ENCODE data around the gene FER. TPM values are rescaled to one million over a fixed set of nuclear protein-coding genes. Genes with fewer than 3 reads are reported as not detected.

The FER gene
- polyA plus RNA-seq, 1 of the 3 experiments (the other 2 are of a cell fraction) = 1.8 TPM

GRCh38 chr5:109177227-109177626 is 429.5 kb downstream of the FER start:
- CTCF ChIA-PET = no interaction called here
- no peaks in the 10 kb centered on the region for H3K4me1 ChIP-seq (ENCODE audit: control insufficient read depth in 1 of 2, insufficient read depth in 2 of 2, low read depth in 1 of 2, low read length in 1 of 2)
- DNase-seq = no peak
- H3K79me2 ChIP-seq (ENCODE audit: insufficient read depth) = no peaks in the 10 kb centered on the region
- no peak overlapping the region for H3K4me3 ChIP-seq (ENCODE audit: low read depth in 2 of 2, low read length in 1 of 2)
- H4K20me1 ChIP-seq (ENCODE audit: insufficient read depth) = no peaks in the 10 kb centered on the region
- no peaks in the 10 kb centered on the region for H3K9me3 ChIP-seq
- TF ChIP-seq, protein P1, sequence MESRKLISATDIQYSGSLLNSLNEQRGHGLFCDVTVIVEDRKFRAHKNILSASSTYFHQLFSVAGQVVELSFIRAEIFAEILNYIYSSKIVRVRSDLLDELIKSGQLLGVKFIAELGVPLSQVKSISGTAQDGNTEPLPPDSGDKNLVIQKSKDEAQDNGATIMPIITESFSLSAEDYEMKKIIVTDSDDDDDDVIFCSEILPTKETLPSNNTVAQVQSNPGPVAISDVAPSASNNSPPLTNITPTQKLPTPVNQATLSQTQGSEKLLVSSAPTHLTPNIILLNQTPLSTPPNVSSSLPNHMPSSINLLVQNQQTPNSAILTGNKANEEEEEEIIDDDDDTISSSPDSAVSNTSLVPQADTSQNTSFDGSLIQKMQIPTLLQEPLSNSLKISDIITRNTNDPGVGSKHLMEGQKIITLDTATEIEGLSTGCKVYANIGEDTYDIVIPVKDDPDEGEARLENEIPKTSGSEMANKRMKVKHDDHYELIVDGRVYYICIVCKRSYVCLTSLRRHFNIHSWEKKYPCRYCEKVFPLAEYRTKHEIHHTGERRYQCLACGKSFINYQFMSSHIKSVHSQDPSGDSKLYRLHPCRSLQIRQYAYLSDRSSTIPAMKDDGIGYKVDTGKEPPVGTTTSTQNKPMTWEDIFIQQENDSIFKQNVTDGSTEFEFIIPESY (IDR thresholded peaks at IDR 0.05; ENCODE audit: borderline replicate concordance, low read depth) = no peak
- no peaks in the 10 kb centered on the region for H3K9me2 ChIP-seq
- peaks cover 0 to 5% of the 10 kb centered on the region in 2 experiments for H3K36me3 ChIP-seq (replicated peaks in 1 of 2; ENCODE audit: control insufficient read depth in 1 of 2, insufficient read depth in 2 of 2, low read length in 1 of 2)
- H3K27me3 ChIP-seq (ENCODE audit: insufficient read depth) = no peaks in the 10 kb centered on the region
- POLR2A ChIA-PET = no interaction called here
- WGBS (ENCODE audit: low lambda C conversion rate) = 83% methylated on average over 2 of the region's 2 CpGs
- no peak overlapping the region for H3K9ac ChIP-seq
- H3K4me2 ChIP-seq = no peak overlapping the region
- H2AFZ ChIP-seq (ENCODE audit: low read depth) = no peak overlapping the region
- no peak overlapping the region for H3K27ac ChIP-seq (ENCODE audit: low read depth in 2 of 2, low read length in 1 of 2)
- no peaks in the 10 kb centered on the region for H3F3A ChIP-seq (replicated peaks; ENCODE audit: insufficient read depth)

DNA sequence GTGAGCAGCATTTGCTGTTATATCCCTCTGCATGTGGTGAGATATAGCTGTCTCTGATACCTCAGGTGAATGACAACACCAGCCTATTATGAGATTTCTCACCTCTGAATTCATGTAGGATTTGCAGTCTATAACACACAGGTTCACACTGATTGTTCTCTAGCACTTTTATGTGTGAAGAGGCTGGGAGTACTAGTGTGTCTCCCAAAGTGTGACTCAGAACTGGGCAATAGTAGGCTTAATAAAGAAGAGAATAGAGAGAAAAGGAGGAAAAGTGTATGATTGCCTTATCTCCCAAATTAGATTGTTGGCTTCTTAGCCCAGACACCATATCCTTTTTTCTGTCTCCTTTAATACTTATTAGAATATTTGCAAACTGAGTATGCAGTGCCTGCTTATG is 430.1 kb downstream of the FER start:
- Histone ChIP-seq H3K9me2 (no peaks in the 10 kb centered on the region), H3K9me3 (no peaks in the 10 kb centered on the region), H3K4me1 (ENCODE audit: control insufficient read depth in 1 of 2, insufficient read depth in 2 of 2, low read depth in 1 of 2, low read length in 1 of 2) (no peaks in the 10 kb centered on the region), H3K4me3 (ENCODE audit: low read depth in 2 of 2, low read length in 1 of 2) (no peak overlapping the region), H3K36me3 (replicated peaks in 1 of 2; ENCODE audit: control insufficient read depth in 1 of 2, insufficient read depth in 2 of 2, low read length in 1 of 2) (peaks cover 0 to 6% of the 10 kb centered on the region in 2 experiments), H2AFZ (ENCODE audit: low read depth) (no peak overlapping the region), H3K27ac (ENCODE audit: low read depth in 2 of 2, low read length in 1 of 2) (no peak overlapping the region), H3K9ac (no peak overlapping the region), H3K27me3 (ENCODE audit: insufficient read depth) (no peaks in the 10 kb centered on the region), H3K79me2 (ENCODE audit: insufficient read depth) (no peaks in the 10 kb centered on the region), H3F3A (replicated peaks; ENCODE audit: insufficient read depth) (no peaks in the 10 kb centered on the region), H3K4me2 (no peak overlapping the region), H4K20me1 (ENCODE audit: insufficient read depth) (no peaks in the 10 kb centered on the region)
- ChIA-PET CTCF (interaction anchor here (0.6 kb wide), 1 partner anchor 11 kb away, joined by 3 read pairs; no protein-coding TSS in a partner anchor), POLR2A (no interaction called here)
- TF ChIP-seq TEAD4 (IDR thresholded peaks at IDR 0.05; ENCODE audit: borderline replicate concordance, insufficient read depth) (no peak), CHD2 (IDR thresholded peaks at IDR 0.05; ENCODE audit: low read length, partially characterized antibody) (no peak), FOXJ3 (CRISPR knock-in tag; IDR thresholded peaks at IDR 0.05) (no peak), GABPA (IDR thresholded peaks at IDR 0.05; ENCODE audit: low read depth) (no peak), RAD21 (IDR thresholded peaks at IDR 0.05; ENCODE audit: low read length) (no peak), RCOR1 (IDR thresholded peaks at IDR 0.05; ENCODE audit: low read length) (no peak)
- TF ChIP-seq, protein P1 (IDR thresholded peaks at IDR 0.05; ENCODE audit: borderline replicate concordance, low read depth) = no peak
- no peak for DNase-seq

GRCh38 chr5:109180668-109181067 is 433.0 kb downstream of the FER start:
- CTCF ChIA-PET = no interaction called here
- H3K79me2 ChIP-seq (ENCODE audit: insufficient read depth) = no peaks in the 10 kb centered on the region
- no peak overlapping the region for H3K4me2 ChIP-seq
- WGBS (ENCODE audit: low lambda C conversion rate) = 94% methylated on average over 4 of the region's 4 CpGs
- no peak overlapping the region for H2AFZ ChIP-seq (ENCODE audit: low read depth)
- H3K9ac ChIP-seq = no peak overlapping the region
- no peaks in the 10 kb centered on the region for H3F3A ChIP-seq (replicated peaks; ENCODE audit: insufficient read depth)
- H3K4me3 ChIP-seq (ENCODE audit: low read depth in 2 of 2, low read length in 1 of 2) = no peak overlapping the region
- H3K36me3 ChIP-seq (replicated peaks in 1 of 2; ENCODE audit: control insufficient read depth in 1 of 2, insufficient read depth in 2 of 2, low read length in 1 of 2) = peaks cover 0 to 6% of the 10 kb centered on the region in 2 experiments
- TF ChIP-seq, protein P2, sequence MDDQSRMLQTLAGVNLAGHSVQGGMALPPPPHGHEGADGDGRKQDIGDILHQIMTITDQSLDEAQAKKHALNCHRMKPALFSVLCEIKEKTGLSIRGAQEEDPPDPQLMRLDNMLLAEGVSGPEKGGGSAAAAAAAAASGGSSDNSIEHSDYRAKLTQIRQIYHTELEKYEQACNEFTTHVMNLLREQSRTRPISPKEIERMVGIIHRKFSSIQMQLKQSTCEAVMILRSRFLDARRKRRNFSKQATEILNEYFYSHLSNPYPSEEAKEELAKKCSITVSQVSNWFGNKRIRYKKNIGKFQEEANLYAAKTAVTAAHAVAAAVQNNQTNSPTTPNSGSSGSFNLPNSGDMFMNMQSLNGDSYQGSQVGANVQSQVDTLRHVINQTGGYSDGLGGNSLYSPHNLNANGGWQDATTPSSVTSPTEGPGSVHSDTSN (IDR thresholded peaks at IDR 0.05) = no peak
- TF ChIP-seq TAF1 (IDR thresholded peaks at IDR 0.05; ENCODE audit: borderline replicate concordance, low read depth, low read length) (no peak), FOXJ3 (CRISPR knock-in tag; IDR thresholded peaks at IDR 0.05) (no peak)
- no peak for DNase-seq
- no peak overlapping the region for H3K27ac ChIP-seq (ENCODE audit: low read depth in 2 of 2, low read length in 1 of 2)
- no peaks in the 10 kb centered on the region for H3K4me1 ChIP-seq (ENCODE audit: control insufficient read depth in 1 of 2, insufficient read depth in 2 of 2, low read depth in 1 of 2, low read length in 1 of 2)
- H3K9me3 ChIP-seq = no peaks in the 10 kb centered on the region
- H3K27me3 ChIP-seq (ENCODE audit: insufficient read depth) = no peaks in the 10 kb centered on the region
- POLR2A ChIA-PET = no interaction called here
- H4K20me1 ChIP-seq (ENCODE audit: insufficient read depth) = no peaks in the 10 kb centered on the region
- H3K9me2 ChIP-seq = no peaks in the 10 kb centered on the region
